ENCODE measurements around the gene DGKI. TPM values are rescaled to one million over a fixed set of nuclear protein-coding genes. Genes with fewer than 3 reads are reported as not detected.

Gene DGKI
- total RNA-seq, 1 experiment from 2014 or later: 0.79 TPM

- DNase-seq (ENCODE audit: low spot score) (no peak), ATAC-seq (no peak)
- H3K4me1 Mint-ChIP-seq: 0 out of 2 replicates have a peak, but pooled peaks cover 8% of the 10 kb centered on the region
- H3K36me3 Mint-ChIP-seq: no peaks in the 10 kb centered on the region
- H3K27ac Mint-ChIP-seq: no peak overlapping the region
- H3K9me3 Mint-ChIP-seq: no peaks in the 10 kb centered on the region
- CTCF ChIA-PET: no interaction called here
- no peaks in the 10 kb centered on the region for H3K27me3 Mint-ChIP-seq (ENCODE audit: low read depth)
- TF ChIP-seq FOXK1 (CRISPR knock-in tag; IDR thresholded peaks at IDR 0.05) (no peak), NR1H2 (CRISPR knock-in tag; IDR thresholded peaks at IDR 0.05) (no peak), ZNF425 (CRISPR knock-in tag; conservative IDR thresholded peaks at IDR 0.05) (no peak), AR (CRISPR knock-in tag; IDR thresholded peaks at IDR 0.05) (no peak), ZSCAN18 (CRISPR knock-in tag; IDR thresholded peaks at IDR 0.05) (no peak), TCF7 (CRISPR knock-in tag; IDR thresholded peaks at IDR 0.05; ENCODE audit: low read depth) (no peak), ETV6 (CRISPR knock-in tag; IDR thresholded peaks at IDR 0.05) (no peak), NFE2L1 (CRISPR knock-in tag; IDR thresholded peaks at IDR 0.05) (no peak)
- no peak overlapping the region for H3K4me3 Mint-ChIP-seq
- POLR2A ChIA-PET: no interaction called here
These were observed 319.1 kb downstream of the DGKI start for GRCh38 chr7:137527634-137528033.

GRCh38 chr7:137523171-137523570, 323.6 kb downstream of the DGKI start:
- Mint-ChIP-seq H3K27me3 (ENCODE audit: low read depth) (no peaks in the 10 kb centered on the region), H3K36me3 (no peaks in the 10 kb centered on the region), H3K9me3 (no peaks in the 10 kb centered on the region), H3K4me3 (no peak overlapping the region), H3K27ac (no peak overlapping the region), H3K4me1 (no peaks in the 10 kb centered on the region)
- CTCF ChIA-PET: interaction anchor here (0.6 kb wide), 1 partner anchor 82 kb away, joined by 6 read pairs; no protein-coding TSS in a partner anchor
- TF ChIP-seq ZNF423 (CRISPR knock-in tag; IDR thresholded peaks at IDR 0.05) (no peak), ZNF281 (CRISPR knock-in tag; IDR thresholded peaks at IDR 0.05) (no peak), CREB1 (CRISPR knock-in tag; IDR thresholded peaks at IDR 0.05) (no peak), NR2C2 (CRISPR knock-in tag; IDR thresholded peaks at IDR 0.05) (no peak), ARID4B (CRISPR knock-in tag; IDR thresholded peaks at IDR 0.05; ENCODE audit: borderline replicate concordance) (no peak)
- no peak for DNase-seq (ENCODE audit: low spot score)
- POLR2A ChIA-PET: no interaction called here
- ATAC-seq: no peak
